Measurements from ENCODE around the gene MEIKIN.

The MEIKIN gene

GRCh38 chr5:131810510-131811249 is 134.8 kb downstream of the MEIKIN start:
- peak; percentile 20 for TF ChIP-seq CTCF (IDR thresholded peaks at IDR 0.05; ENCODE audit: control insufficient read depth, insufficient read depth, low read depth, low read length, missing control alignments)
- no peak for DNase-seq (ENCODE audit: low read depth)
- H3K4me3 ChIP-seq (ENCODE audit: control insufficient read depth, low read depth, low read length), result no peak overlapping the region

GRCh38 chr5:131796793-131797693 is 148.4 kb downstream of the MEIKIN start, which contains the start of gene FNIP1:
Gene FNIP1 (minus strand): TSS chr5:131797017. CDS start chr5:131796921, 96 bp downstream.
- H3K4me3 ChIP-seq (ENCODE audit: control insufficient read depth, low read depth, low read length), result peak within 1 kb of the TSS; percentile 88
- TF ChIP-seq CTCF (IDR thresholded peaks at IDR 0.05; ENCODE audit: control insufficient read depth, insufficient read depth, low read depth, low read length, missing control alignments), result no peak

GRCh38 chr5:131795879-131796792 is 149.3 kb downstream of the MEIKIN start:
- DNase-seq (ENCODE audit: low read depth), result no peak
- peak overlapping the region; percentile 88 for H3K4me3 ChIP-seq (ENCODE audit: control insufficient read depth, low read depth, low read length)

More at GRCh38 chr5:131796793-131797693, 148.4 kb downstream of the MEIKIN start, which contains the start of gene FNIP1:
- peak; percentile 78 for DNase-seq (ENCODE audit: low read depth)

GRCh38 chr5:131795228-131795627 is 150.2 kb downstream of the MEIKIN start:
- DNase-seq (ENCODE audit: low read depth), result no peak
- H3K4me3 ChIP-seq (ENCODE audit: control insufficient read depth, low read depth, low read length), result peak overlapping the region; percentile 88
- TF ChIP-seq CTCF (IDR thresholded peaks at IDR 0.05; ENCODE audit: control insufficient read depth, insufficient read depth, low read depth, low read length, missing control alignments), result no peak

More at GRCh38 chr5:131795879-131796792, 149.3 kb downstream of the MEIKIN start:
- TF ChIP-seq CTCF (IDR thresholded peaks at IDR 0.05; ENCODE audit: control insufficient read depth, insufficient read depth, low read depth, low read length, missing control alignments), result no peak

GRCh38 chr5:131794586-131794985 is 150.9 kb downstream of the MEIKIN start:
- H3K4me3 ChIP-seq (ENCODE audit: control insufficient read depth, low read depth, low read length), result no peak overlapping the region; the same call in 1 of the 2 replicates
- no peak for DNase-seq (ENCODE audit: low read depth)
- TF ChIP-seq CTCF (IDR thresholded peaks at IDR 0.05; ENCODE audit: control insufficient read depth, insufficient read depth, low read depth, low read length, missing control alignments), result no peak

DNA sequence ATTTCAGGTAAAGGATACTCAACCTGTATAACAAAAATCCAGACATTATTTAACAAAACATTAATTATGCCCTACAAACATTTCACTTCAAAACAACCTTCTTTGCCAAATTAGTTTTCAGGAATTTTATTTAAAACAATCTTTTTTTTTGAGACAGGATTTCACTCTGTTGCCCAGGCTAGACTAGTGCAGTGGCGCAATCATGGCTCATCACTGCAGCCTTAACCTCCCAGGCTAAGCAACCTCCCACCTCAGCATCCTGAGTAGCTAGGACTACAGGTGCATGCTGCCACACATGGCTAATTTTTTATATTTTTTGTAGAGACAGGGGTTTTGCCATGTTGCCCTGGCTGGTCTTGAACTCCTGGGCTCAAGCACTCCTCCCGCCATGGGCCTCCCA is 152.6 kb downstream of the MEIKIN start:
- no peak for TF ChIP-seq CTCF (IDR thresholded peaks at IDR 0.05; ENCODE audit: control insufficient read depth, insufficient read depth, low read depth, low read length, missing control alignments)
- no peak overlapping the region for H3K4me3 ChIP-seq (ENCODE audit: control insufficient read depth, low read depth, low read length)
- DNase-seq (ENCODE audit: low read depth), result no peak
